K562 (cell line): ENCODE results near the gene UBR4. TPM values are rescaled to one million over a fixed set of nuclear protein-coding genes. Genes with fewer than 3 reads are reported as not detected.

Experiments
- JUNB ChIP-seq: fragments of 450-650 bp; formaldehyde crosslinking; conservative IDR thresholded peaks from 2 replicates; pipeline ENCODE4 v1.4.0; 2020; ENCODE audit warnings: mild to moderate bottlenecking
- NBN ChIP-seq: fragments of 450-650 bp; IDR thresholded peaks from 2 replicates; pipeline ENCODE4 v1.6.1; 2016; ENCODE audit warnings: low read depth, mild to moderate bottlenecking
- NCOA4 ChIP-seq: fragments of 450-650 bp; IDR thresholded peaks from 2 replicates; pipeline ENCODE4 v1.6.1; 2018; ENCODE audit warnings: mild to moderate bottlenecking; ENCODE audit not compliant: partially characterized antibody
- TEAD1 ChIP-seq, 2 experiments: fragments of 450-650 bp in 1 of 2; sonication (generic) in 1 of 2; formaldehyde crosslinking; IDR thresholded peaks; 2 replicates each; pipeline versions ENCODE4 v1.4.0 to v1.8.0; 2020 to 2022; ENCODE audit warnings: mild to moderate bottlenecking in 2 of 2, missing genetic modification reagents in 1 of 2
- ZSCAN32 ChIP-seq: fragments of 450-650 bp; formaldehyde crosslinking; IDR thresholded peaks from 2 replicates; pipeline ENCODE4 v1.4.0; 2020; ENCODE audit warnings: mild to moderate bottlenecking, moderate library complexity
- polyA plus RNA-seq, 8 experiments: library from polyadenylated mRNA; depleted of rRNA in 4 of 8; stranded (reverse) in 5 of 8; unstranded in 3 of 8; fragments of >200 nt; fragmentation: Nextera tagmentation in 2 of 8; fragmentation: Illumina TruSeq in 1 of 8; extraction: Ambion mirVana in 2 of 8; extraction: Trizol in 1 of 8; gene quantifications; 2 replicates each; pipeline versions ENCODE4 v1.2.1 to v1.2.3, GENCODE V29; 2011 to 2014; ENCODE audit warnings: inconsistent platforms in 1 of 8, missing spikeins in 1 of 8
- total RNA-seq, 7 experiments: library from RNA; depleted of rRNA in 6 of 7; stranded (reverse); fragments of >200 nt in 6 of 7; fragmentation: Illumina TruSeq in 2 of 7; extraction: Trizol in 2 of 7; gene quantifications; 2 replicates each; pipeline versions ENCODE4 v1.2.1 to v1.2.3, GENCODE V29; 2011 to 2021; ENCODE audit warnings: low replicate concordance in 1 of 7
- TF ChIP-seq, protein P1 (sequence below), 3 experiments: fragments of 200-800 bp in 1 of 3; fragments of 250-450 bp in 1 of 3; fragments of 450-650 bp in 1 of 3; sonication (Bioruptor Pico) in 1 of 3; sonication (Bioruptor generic) in 1 of 3; formaldehyde crosslinking in 1 of 3; IDR thresholded peaks; 2 replicates each; pipeline versions ENCODE4 v1.6.1 to v1.8.0; 2016 to 2022; ENCODE audit warnings: mild to moderate bottlenecking in 2 of 3, missing genetic modification characterization in 2 of 3, missing compliant biosample characterization in 1 of 3, moderate library complexity in 1 of 3
- TF ChIP-seq, protein P2 (sequence below): sonication (generic); formaldehyde crosslinking; IDR thresholded peaks from 2 replicates; pipeline ENCODE4 v1.8.1; 2023; ENCODE audit warnings: mild to moderate bottlenecking, missing genetic modification reagents
- TF ChIP-seq, protein P3 (sequence below): sonication (generic); formaldehyde crosslinking; IDR thresholded peaks from 2 replicates; pipeline ENCODE4 v1.4.0; 2020; ENCODE audit warnings: mild to moderate bottlenecking, missing genetic modification reagents
- TF ChIP-seq, protein P4 (sequence below): sonication (generic); formaldehyde crosslinking; IDR thresholded peaks from 2 replicates; pipeline ENCODE4 v1.8.0; 2022; ENCODE audit warnings: missing genetic modification reagents, mild to moderate bottlenecking, moderate library complexity, borderline replicate concordance
- TF ChIP-seq, protein P5 (sequence below): sonication (generic); formaldehyde crosslinking; IDR thresholded peaks from 2 replicates; pipeline ENCODE4 v1.8.0; 2022; ENCODE audit warnings: mild to moderate bottlenecking, missing genetic modification reagents
- TF ChIP-seq, protein P6 (sequence below): conservative IDR thresholded peaks from 2 replicates; pipeline ENCODE4 v1.6.1; 2011; ENCODE audit warnings: low read depth, mild to moderate bottlenecking, low read length; ENCODE audit not compliant: control insufficient read depth
- TF ChIP-seq, protein P7 (sequence below): fragments of 450-650 bp; formaldehyde crosslinking; IDR thresholded peaks from 2 replicates; pipeline ENCODE4 v1.4.0; 2022; ENCODE audit warnings: mild to moderate bottlenecking, moderate library complexity

UBR4 gene
- total and polyA plus RNA-seq, 9 of the 15 experiments (the other 6 are each of a cell fraction or from before 2014, with no cell fraction given) = 55.4 to 277 (median 123) TPM

DNA sequence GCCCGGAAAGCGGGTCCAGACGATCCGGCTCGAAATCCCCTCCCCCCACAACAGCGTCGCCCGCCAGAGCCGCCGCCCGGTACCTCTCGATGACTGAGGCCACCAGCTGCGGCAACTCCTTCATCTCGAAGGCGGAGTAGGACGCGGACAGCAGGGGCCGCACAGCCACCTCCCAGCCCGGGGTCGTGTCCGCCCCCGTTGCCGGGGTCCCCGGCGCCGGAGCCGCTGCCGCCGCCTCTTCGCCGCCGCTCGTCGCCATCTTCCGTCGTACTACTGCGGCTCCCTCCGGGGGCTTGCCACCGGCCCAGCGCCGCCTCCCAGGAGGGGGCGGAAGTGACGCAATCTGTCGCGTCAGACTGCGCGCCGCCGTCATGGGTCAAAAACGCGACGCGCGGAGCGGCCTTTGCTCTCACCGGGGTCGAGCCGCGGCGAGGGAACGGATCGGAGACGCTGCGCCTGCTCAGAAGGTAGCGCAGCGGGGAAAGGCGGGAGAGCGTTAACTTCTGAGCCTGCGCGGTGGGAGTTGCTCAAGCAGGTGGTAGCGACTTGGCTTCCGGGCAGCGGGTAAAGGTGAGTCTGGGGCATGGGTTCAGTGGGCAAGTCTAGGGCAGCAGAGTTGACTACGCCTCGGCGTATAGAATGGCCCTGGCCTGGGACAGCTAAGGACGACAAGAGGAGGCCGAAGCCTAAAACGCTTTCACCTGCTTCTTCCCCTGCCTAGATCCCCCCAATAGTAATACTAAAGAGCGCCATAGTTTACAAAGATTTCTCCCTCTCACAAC is at the start of gene UBR4 (continued):
- TF ChIP-seq, protein P1, sequence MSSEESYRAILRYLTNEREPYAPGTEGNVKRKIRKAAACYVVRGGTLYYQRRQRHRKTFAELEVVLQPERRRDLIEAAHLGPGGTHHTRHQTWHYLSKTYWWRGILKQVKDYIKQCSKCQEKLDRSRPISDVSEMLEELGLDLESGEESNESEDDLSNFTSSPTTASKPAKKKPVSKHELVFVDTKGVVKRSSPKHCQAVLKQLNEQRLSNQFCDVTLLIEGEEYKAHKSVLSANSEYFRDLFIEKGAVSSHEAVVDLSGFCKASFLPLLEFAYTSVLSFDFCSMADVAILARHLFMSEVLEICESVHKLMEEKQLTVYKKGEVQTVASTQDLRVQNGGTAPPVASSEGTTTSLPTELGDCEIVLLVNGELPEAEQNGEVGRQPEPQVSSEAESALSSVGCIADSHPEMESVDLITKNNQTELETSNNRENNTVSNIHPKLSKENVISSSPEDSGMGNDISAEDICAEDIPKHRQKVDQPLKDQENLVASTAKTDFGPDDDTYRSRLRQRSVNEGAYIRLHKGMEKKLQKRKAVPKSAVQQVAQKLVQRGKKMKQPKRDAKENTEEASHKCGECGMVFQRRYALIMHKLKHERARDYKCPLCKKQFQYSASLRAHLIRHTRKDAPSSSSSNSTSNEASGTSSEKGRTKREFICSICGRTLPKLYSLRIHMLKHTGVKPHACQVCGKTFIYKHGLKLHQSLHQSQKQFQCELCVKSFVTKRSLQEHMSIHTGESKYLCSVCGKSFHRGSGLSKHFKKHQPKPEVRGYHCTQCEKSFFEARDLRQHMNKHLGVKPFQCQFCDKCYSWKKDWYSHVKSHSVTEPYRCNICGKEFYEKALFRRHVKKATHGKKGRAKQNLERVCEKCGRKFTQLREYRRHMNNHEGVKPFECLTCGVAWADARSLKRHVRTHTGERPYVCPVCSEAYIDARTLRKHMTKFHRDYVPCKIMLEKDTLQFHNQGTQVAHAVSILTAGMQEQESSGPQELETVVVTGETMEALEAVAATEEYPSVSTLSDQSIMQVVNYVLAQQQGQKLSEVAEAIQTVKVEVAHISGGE (CRISPR knock-in tag; IDR thresholded peaks at IDR 0.05) = peak in 2 of 3 experiments; percentile 70 to 93; a peak in 2 of 6 replicates
- TF ChIP-seq, protein P2, sequence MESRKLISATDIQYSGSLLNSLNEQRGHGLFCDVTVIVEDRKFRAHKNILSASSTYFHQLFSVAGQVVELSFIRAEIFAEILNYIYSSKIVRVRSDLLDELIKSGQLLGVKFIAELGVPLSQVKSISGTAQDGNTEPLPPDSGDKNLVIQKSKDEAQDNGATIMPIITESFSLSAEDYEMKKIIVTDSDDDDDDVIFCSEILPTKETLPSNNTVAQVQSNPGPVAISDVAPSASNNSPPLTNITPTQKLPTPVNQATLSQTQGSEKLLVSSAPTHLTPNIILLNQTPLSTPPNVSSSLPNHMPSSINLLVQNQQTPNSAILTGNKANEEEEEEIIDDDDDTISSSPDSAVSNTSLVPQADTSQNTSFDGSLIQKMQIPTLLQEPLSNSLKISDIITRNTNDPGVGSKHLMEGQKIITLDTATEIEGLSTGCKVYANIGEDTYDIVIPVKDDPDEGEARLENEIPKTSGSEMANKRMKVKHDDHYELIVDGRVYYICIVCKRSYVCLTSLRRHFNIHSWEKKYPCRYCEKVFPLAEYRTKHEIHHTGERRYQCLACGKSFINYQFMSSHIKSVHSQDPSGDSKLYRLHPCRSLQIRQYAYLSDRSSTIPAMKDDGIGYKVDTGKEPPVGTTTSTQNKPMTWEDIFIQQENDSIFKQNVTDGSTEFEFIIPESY (CRISPR knock-in tag) = peak; percentile 85
- TF ChIP-seq ZSCAN32 = peak; percentile 87; the same call in 1 of the 2 replicates
- TF ChIP-seq, protein P3, sequence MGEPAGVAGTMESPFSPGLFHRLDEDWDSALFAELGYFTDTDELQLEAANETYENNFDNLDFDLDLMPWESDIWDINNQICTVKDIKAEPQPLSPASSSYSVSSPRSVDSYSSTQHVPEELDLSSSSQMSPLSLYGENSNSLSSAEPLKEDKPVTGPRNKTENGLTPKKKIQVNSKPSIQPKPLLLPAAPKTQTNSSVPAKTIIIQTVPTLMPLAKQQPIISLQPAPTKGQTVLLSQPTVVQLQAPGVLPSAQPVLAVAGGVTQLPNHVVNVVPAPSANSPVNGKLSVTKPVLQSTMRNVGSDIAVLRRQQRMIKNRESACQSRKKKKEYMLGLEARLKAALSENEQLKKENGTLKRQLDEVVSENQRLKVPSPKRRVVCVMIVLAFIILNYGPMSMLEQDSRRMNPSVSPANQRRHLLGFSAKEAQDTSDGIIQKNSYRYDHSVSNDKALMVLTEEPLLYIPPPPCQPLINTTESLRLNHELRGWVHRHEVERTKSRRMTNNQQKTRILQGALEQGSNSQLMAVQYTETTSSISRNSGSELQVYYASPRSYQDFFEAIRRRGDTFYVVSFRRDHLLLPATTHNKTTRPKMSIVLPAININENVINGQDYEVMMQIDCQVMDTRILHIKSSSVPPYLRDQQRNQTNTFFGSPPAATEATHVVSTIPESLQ (CRISPR knock-in tag) = peak; percentile 98
- TF ChIP-seq, protein P4, sequence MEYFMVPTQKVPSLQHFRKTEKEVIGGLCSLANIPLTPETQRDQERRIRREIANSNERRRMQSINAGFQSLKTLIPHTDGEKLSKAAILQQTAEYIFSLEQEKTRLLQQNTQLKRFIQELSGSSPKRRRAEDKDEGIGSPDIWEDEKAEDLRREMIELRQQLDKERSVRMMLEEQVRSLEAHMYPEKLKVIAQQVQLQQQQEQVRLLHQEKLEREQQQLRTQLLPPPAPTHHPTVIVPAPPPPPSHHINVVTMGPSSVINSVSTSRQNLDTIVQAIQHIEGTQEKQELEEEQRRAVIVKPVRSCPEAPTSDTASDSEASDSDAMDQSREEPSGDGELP (CRISPR knock-in tag) = peak; percentile 83
- TF ChIP-seq, protein P5, sequence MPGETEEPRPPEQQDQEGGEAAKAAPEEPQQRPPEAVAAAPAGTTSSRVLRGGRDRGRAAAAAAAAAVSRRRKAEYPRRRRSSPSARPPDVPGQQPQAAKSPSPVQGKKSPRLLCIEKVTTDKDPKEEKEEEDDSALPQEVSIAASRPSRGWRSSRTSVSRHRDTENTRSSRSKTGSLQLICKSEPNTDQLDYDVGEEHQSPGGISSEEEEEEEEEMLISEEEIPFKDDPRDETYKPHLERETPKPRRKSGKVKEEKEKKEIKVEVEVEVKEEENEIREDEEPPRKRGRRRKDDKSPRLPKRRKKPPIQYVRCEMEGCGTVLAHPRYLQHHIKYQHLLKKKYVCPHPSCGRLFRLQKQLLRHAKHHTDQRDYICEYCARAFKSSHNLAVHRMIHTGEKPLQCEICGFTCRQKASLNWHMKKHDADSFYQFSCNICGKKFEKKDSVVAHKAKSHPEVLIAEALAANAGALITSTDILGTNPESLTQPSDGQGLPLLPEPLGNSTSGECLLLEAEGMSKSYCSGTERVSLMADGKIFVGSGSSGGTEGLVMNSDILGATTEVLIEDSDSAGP (CRISPR knock-in tag) = 0 out of 2 replicates have a peak, but pooled peaks have one; percentile 52
- TF ChIP-seq, protein P6, sequence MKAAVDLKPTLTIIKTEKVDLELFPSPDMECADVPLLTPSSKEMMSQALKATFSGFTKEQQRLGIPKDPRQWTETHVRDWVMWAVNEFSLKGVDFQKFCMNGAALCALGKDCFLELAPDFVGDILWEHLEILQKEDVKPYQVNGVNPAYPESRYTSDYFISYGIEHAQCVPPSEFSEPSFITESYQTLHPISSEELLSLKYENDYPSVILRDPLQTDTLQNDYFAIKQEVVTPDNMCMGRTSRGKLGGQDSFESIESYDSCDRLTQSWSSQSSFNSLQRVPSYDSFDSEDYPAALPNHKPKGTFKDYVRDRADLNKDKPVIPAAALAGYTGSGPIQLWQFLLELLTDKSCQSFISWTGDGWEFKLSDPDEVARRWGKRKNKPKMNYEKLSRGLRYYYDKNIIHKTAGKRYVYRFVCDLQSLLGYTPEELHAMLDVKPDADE = peak; percentile 62
- TF ChIP-seq NBN = peak; percentile 94
- TF ChIP-seq, protein P7, sequence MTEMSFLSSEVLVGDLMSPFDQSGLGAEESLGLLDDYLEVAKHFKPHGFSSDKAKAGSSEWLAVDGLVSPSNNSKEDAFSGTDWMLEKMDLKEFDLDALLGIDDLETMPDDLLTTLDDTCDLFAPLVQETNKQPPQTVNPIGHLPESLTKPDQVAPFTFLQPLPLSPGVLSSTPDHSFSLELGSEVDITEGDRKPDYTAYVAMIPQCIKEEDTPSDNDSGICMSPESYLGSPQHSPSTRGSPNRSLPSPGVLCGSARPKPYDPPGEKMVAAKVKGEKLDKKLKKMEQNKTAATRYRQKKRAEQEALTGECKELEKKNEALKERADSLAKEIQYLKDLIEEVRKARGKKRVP (CRISPR knock-in tag) = peak; percentile 94
- TF ChIP-seq JUNB (CRISPR knock-in tag) = peak; percentile 65
- no peak for TF ChIP-seq NCOA4
- peak; percentile 29 to 61; a peak in 1 of 4 replicates for TF ChIP-seq TEAD1 (CRISPR knock-in tag; IDR thresholded peaks at IDR 0.05)
